Measurements from ENCODE around the gene IL24.

IL24 gene

DNA sequence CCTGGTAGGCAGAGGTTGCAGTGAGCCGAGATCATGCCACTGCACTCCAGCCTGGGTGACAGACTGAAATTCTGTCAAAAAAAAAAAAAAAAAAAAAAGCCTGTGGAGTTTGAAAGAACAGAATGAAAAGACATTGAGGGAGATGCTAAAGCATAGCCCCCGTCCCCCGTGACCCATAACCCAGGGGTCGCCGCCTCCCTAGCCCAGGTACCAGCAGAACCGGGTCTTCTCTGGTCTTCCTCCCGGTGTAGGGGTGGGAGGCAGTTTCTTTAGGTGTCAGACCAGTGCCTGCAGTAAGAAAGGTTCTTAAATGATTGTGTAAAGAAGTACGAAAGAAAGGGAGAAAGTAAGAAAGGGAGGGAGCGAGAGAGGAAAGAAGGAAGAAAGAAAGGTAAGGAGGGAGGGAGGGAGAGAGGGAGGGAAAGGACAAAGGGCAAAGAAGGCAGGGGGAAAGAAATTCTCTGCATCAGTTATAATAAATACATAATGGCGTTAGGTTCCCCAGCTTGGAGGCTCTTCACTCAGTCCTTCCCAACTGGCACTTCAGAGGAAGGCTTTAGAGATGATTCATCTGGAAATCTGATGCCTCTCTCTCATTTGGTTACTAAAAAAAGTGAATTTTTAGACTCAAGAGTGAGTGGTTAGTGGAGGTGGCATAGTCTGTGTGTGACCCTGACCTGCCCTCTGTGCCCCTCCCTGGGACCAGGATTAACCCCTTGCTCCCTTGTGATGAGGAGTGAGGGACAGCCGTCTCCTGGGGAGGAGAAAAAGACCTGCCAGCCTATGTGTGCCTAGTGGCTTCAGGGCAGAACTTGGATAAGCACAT lies 1.1 kb downstream of the IL24 start:
- TF ChIP-seq NFIC (IDR thresholded peaks at IDR 0.05) (no peak), USF1 (IDR thresholded peaks at IDR 0.05) (no peak), RAD21 (IDR thresholded peaks at IDR 0.05; ENCODE audit: low read depth) (no peak), TEAD4 (IDR thresholded peaks at IDR 0.05) (0 out of 2 replicates have a peak, but pooled peaks have one; percentile 10)
- TF ChIP-seq, protein P1, sequence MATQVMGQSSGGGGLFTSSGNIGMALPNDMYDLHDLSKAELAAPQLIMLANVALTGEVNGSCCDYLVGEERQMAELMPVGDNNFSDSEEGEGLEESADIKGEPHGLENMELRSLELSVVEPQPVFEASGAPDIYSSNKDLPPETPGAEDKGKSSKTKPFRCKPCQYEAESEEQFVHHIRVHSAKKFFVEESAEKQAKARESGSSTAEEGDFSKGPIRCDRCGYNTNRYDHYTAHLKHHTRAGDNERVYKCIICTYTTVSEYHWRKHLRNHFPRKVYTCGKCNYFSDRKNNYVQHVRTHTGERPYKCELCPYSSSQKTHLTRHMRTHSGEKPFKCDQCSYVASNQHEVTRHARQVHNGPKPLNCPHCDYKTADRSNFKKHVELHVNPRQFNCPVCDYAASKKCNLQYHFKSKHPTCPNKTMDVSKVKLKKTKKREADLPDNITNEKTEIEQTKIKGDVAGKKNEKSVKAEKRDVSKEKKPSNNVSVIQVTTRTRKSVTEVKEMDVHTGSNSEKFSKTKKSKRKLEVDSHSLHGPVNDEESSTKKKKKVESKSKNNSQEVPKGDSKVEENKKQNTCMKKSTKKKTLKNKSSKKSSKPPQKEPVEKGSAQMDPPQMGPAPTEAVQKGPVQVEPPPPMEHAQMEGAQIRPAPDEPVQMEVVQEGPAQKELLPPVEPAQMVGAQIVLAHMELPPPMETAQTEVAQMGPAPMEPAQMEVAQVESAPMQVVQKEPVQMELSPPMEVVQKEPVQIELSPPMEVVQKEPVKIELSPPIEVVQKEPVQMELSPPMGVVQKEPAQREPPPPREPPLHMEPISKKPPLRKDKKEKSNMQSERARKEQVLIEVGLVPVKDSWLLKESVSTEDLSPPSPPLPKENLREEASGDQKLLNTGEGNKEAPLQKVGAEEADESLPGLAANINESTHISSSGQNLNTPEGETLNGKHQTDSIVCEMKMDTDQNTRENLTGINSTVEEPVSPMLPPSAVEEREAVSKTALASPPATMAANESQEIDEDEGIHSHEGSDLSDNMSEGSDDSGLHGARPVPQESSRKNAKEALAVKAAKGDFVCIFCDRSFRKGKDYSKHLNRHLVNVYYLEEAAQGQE (IDR thresholded peaks at IDR 0.05; ENCODE audit: low read depth): no peak

DNA sequence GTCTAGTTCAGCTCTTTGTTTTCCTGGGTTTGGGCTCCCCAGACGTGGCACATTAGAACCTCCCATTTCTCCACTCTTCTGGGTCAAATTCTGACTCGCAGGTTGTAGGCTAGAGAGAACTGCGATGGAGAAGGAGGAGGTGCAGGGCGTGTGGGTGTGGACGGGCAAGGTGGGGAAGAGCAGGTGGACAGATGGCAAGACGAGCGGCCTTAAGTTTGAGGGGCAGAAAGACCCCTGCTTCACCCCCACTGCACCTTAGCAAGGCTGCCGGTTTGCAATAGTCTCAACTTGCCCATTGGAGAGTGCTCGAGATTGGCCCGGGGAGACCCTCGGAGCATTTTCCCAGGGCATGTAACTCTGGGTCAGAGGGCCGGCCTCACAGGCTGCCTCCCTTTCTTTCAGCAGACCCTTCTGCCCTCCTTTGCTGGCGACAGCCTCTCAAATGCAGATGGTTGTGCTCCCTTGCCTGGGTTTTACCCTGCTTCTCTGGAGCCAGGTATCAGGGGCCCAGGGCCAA lies 1.7 kb downstream of the IL24 start:
- TF ChIP-seq NFIC (IDR thresholded peaks at IDR 0.05) (no peak), TEAD4 (IDR thresholded peaks at IDR 0.05) (no peak), EGR1 (IDR thresholded peaks at IDR 0.05) (no peak), MAX (IDR thresholded peaks at IDR 0.05) (no peak), ZBTB7A (IDR thresholded peaks at IDR 0.05; ENCODE audit: low read depth) (no peak), RAD21 (IDR thresholded peaks at IDR 0.05; ENCODE audit: low read depth) (no peak), TCF12 (IDR thresholded peaks at IDR 0.05; ENCODE audit: low read depth) (no peak), FOXM1 (IDR thresholded peaks at IDR 0.05; ENCODE audit: borderline replicate concordance, low read depth) (no peak), EP300 (IDR thresholded peaks at IDR 0.05; ENCODE audit: borderline replicate concordance) (no peak), TAF1 (IDR thresholded peaks at IDR 0.05; ENCODE audit: low read depth) (no peak)
- TF ChIP-seq, protein P1 (IDR thresholded peaks at IDR 0.05; ENCODE audit: low read depth): no peak

GRCh38 chr1:206899717-206900116 lies 2.5 kb downstream of the IL24 start:
- TF ChIP-seq, protein P1 (IDR thresholded peaks at IDR 0.05; ENCODE audit: low read depth): no peak
- TF ChIP-seq YY1 (IDR thresholded peaks at IDR 0.05; ENCODE audit: low read depth): no peak
- TF ChIP-seq RAD21 (IDR thresholded peaks at IDR 0.05; ENCODE audit: low read depth): no peak
- no peak for TF ChIP-seq TEAD4 (IDR thresholded peaks at IDR 0.05)
- TF ChIP-seq TCF12 (IDR thresholded peaks at IDR 0.05; ENCODE audit: low read depth): no peak
- no peak for TF ChIP-seq CREB1 (IDR thresholded peaks at IDR 0.05; ENCODE audit: low read depth)
- TF ChIP-seq NFIC (IDR thresholded peaks at IDR 0.05): no peak
- TF ChIP-seq ZBTB7A (IDR thresholded peaks at IDR 0.05; ENCODE audit: low read depth): no peak
- no peak for TF ChIP-seq EP300 (IDR thresholded peaks at IDR 0.05; ENCODE audit: borderline replicate concordance)
- TF ChIP-seq TAF1 (IDR thresholded peaks at IDR 0.05; ENCODE audit: low read depth): no peak
- no peak for TF ChIP-seq MAX (IDR thresholded peaks at IDR 0.05)
- no peak for TF ChIP-seq EGR1 (IDR thresholded peaks at IDR 0.05)
- TF ChIP-seq USF1 (IDR thresholded peaks at IDR 0.05): no peak
- no peak for TF ChIP-seq FOXM1 (IDR thresholded peaks at IDR 0.05; ENCODE audit: borderline replicate concordance, low read depth)

DNA sequence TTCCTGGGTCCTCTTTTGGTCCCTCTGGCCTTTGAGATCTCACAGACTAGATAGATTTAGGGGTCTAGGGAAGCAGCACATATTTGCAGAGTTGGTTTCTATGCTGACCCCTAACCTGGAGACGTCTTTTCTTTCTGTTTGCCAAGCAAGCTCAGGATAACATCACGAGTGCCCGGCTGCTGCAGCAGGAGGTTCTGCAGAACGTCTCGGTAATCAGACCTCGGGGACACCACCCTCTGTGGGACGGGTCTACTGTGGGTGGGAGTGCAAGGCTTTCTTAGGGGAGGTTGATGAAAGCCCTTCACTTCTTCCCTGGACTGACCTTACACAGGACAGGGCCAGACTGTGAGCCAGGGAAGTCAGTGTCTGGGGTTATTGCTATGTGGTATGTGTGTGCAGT lies 2.9 kb downstream of the IL24 start:
- no peak for TF ChIP-seq EGR1 (IDR thresholded peaks at IDR 0.05)
- TF ChIP-seq, protein P1 (IDR thresholded peaks at IDR 0.05; ENCODE audit: low read depth): no peak
- TF ChIP-seq CEBPB (IDR thresholded peaks at IDR 0.05): no peak
- no peak for TF ChIP-seq TAF1 (IDR thresholded peaks at IDR 0.05; ENCODE audit: low read depth)
- TF ChIP-seq MAX (IDR thresholded peaks at IDR 0.05): no peak
- TF ChIP-seq CREB1 (IDR thresholded peaks at IDR 0.05; ENCODE audit: low read depth): no peak
- no peak for TF ChIP-seq NFIC (IDR thresholded peaks at IDR 0.05)
- no peak for TF ChIP-seq USF1 (IDR thresholded peaks at IDR 0.05)
- TF ChIP-seq TEAD4 (IDR thresholded peaks at IDR 0.05): no peak
- TF ChIP-seq ZBTB7A (IDR thresholded peaks at IDR 0.05; ENCODE audit: low read depth): no peak

Measured in Ishikawa (cell line).